Measurements from ENCODE around the gene NLRP5.

GRCh38 chr19:56106993-56107392 lies 120.4 kb downstream of the NLRP5 start:
- no peak for TF ChIP-seq CTCF (IDR thresholded peaks at IDR 0.05)
- no peak for TF ChIP-seq POLR2A (IDR thresholded peaks at IDR 0.05)

Measured in uterus (tissue), 2 donors.